CD4-positive, alpha-beta T cell treated with Interleukin-10 for 1 hour (primary cell): ENCODE data around the gene CSRP2.

Experiments used
- DNase-seq: peaks from one replicate; pipeline ENCODE4 v3.0.0-alpha.2; 2020

CSRP2 gene

DNA sequence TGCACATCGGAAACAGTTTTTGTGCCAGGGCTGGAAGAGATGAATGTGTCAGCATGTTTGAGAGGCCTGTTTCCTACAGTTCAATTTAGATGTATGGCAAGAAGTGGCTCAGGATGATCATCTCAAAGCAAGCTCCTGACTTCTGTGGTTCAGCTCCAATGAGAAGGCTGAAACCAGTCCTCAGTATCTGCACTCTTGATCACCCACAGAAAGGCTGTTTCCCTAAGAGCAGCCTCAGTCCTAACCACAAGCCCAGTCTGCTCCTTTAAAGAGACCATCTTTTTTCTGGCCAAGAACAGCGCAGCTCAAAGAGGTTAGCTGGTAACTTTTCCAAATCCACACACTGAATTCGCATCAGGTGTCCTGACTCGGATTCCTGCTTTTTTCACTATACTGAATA, 19.2 kb downstream of the CSRP2 start:
- no peak for DNase-seq

- no peak for DNase-seq
These were observed 22.7 kb downstream of the CSRP2 start for GRCh38 chr12:76856018-76856644.

DNA sequence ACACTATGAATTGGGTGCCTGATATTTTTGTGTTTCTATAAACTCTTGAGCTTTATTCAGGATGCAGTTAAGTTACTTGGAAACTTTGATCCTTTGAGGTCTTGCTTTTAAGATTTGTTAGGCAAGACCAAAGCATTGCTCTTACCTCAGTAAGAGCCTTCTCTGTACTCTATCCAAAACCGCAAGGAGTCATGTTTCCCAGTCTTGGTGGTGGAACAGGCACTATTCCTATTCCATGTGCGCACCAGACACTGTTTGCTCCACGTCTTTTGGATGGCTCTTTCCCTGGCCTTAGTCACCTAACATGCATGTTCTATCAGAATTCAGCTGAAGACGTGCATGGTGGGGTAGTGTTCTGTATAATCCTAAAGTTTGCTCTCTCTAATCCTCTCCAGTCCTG, 23.5 kb downstream of the CSRP2 start:
- DNase-seq: no peak

DNA sequence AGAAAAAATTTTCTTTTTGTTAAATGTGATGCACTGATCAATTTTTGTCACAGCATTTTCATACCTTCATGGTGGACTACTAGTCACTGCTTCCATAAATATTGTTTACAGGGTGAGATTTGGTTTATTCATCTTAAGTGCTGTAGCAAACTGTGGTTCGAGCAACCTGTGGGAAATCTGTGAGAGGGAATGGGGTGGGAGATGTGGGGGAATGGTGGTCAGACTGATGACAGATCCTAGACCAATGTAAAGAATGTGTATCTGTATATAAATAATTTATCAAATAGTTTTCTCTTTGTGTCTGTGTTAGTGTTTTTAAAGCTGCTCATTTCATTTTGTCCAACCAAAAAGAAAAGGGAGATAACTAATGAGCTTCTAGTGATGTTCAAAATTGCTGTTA, 26.7 kb downstream of the CSRP2 start:
- no peak for DNase-seq

DNA sequence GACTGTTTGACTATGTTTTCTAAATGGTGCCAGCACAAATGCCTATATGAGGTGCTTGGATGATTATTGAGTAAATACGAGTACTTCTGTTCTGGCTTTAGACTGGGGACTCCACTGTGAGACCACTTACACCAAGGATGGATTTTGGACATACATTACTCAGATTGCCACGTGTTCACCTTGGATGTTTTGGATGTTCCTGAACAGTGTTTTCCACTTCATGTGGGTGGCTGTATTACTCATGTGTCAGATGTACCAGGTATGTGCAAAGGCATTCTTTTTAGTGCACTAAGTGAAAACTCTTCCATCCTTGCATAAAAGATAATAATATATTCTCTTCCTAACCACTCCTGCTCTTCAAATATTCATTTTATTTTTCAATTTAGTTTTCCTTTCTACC, 30.7 kb downstream of the CSRP2 start:
- DNase-seq: no peak

DNA sequence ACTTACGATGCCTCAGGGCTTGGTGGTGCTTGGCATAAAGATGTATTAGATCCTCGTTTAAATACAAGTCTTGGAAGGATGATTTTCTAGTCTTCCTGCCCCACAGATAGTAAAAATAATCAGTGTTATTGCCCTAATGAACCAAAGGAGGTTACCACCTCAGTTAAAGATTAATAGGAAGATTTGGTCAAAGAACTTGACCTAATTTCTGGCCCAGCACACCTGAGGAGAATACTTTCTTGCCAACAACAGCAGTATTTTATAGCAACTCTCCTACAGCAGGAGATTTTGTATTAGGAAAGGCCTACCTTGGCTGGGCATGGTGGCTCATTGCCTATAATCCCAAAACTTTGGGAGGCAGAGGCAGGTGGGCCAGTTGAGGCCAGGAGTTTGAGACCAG, 31.6 kb downstream of the CSRP2 start:
- DNase-seq: no peak

DNA sequence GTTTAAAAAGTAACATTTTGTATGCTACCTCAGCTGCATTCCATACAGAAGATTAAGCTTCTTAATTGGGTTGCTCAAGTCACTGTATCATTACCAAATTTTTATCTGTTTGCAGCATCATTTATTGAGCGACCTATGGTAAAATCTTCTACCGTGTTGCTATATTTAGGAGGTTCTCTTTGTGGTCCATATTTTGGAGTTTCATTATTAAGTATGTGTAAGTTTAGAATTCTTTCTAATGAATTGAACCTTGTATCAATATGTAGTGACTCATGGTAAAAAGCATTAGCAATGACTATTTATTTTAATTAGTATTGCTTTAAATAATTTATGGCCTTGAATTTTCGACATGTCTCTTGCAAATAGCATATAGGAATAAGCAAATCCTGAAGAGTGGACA, 42.2 kb downstream of the CSRP2 start:
- no peak for DNase-seq

- DNase-seq: no peak
These were observed 48.4 kb downstream of the CSRP2 start for GRCh38 chr12:76830436-76830835.

- DNase-seq: no peak
These were observed 57.8 kb downstream of the CSRP2 start for GRCh38 chr12:76820888-76821482.

DNA sequence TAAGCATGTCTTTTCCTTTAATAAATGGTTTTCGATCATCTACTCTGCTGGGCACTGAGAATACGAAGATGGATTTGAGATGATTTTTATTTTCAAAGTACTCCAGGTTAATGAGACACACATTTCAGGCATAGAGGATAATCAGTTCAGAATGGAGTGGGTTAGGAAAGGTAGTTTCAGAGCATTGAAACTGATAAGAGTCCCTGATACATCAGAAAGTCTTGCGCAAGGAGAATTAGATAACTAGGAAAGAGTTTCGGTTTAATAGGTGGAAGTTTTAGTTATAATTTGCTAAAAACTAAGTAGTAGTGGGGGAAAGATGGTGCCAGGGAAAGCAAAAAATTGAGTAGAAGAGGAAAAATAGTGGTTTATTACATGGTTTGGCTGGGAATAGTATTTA, 64.8 kb downstream of the CSRP2 start:
- DNase-seq: no peak

- no peak for DNase-seq
These were observed 65.6 kb downstream of the CSRP2 start for GRCh38 chr12:76813265-76813664.

- no peak for DNase-seq
These were observed 66.8 kb downstream of the CSRP2 start for GRCh38 chr12:76811976-76812375.

DNA sequence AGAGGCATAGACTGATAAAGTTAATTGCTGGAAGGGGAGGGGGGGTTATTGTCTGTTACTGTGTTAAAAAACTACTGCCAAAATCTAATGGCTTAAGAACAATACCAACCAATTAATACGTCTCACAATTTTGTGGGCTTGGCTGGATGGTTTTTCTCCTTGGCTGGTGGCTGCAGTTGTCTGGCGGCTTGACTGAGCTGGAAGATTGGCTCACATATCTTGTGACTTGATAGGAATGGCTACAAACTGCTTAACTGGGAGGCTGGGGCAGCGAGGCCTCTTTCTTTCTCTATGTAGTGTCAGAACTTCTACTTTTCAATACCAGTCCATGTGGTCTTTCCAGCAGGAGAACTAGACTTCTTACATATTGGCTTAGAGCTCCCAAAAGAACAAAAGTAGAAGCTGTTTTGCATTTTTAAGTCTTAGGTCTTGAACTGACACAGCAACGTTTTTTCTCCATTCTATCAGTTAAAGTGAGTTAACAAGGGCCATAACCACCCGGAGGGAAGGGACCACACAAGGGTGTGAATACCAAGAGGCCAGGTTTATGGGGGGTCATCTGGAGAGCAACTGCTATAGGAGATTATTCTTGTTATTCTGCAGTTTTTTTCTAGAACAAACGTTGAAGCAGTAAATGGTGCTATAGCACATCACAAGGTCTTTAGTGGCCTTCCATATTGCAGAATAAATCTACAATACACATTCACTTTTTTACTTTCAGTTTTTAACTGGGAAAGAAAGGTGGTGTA, 68.0 kb downstream of the CSRP2 start:
- no peak for DNase-seq
